HG02885 (cell line): Measurements from ENCODE around the gene RBP3.

ENCODE experiments used
- ATAC-seq: cut with Tn5 transposase; IDR thresholded peaks from one replicate; pipeline ENCODE4 v1.9.1; 2021; ENCODE audit warnings: mild to moderate bottlenecking; ENCODE audit not compliant: unreplicated experiment, poor library complexity

The RBP3 gene

GRCh38 chr10:47317251-47317650, 30.9 kb upstream of the RBP3 start:
- no peak for ATAC-seq

DNA sequence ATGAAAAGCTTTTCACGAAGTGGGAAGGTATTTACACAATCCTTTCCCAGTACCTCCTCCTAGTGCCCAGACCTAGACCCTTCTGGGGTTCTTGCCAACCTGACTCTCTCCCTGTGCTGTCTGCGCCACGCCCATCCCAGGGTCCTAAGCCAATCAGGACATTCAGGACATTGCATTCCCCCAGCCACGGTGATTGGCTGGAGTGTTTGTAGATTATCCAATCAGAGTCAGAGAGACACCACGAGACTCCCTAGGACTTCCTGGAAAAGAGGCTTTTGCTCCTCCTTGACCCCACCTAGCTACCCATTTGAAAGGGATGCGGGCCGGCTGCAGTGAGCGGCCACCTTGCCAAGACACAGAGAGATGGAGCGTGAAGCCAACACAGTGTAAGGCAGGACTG, 29.5 kb upstream of the RBP3 start:
- ATAC-seq = no peak

DNA sequence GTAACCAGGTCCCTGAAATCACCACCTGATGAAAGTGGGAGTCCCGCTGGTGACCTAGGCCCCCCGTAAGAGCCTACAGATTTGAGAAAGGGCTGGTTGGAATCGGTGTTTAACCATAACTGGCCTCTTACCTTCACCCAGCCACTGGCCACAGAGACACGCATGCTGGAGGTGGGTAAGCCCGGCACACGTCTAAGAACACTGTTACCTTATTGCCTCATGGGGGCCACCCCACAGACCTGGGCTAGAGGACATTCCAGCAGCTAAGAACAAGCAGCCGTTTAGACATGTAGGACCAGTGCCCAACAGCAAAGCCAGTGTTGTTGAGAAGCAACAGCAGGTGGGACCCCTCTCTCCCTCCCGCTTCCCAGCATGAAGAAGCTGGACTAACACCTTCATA, 28.4 kb upstream of the RBP3 start:
- ATAC-seq = no peak

GRCh38 chr10:47320812-47321211, 27.4 kb upstream of the RBP3 start:
- ATAC-seq = no peak

DNA sequence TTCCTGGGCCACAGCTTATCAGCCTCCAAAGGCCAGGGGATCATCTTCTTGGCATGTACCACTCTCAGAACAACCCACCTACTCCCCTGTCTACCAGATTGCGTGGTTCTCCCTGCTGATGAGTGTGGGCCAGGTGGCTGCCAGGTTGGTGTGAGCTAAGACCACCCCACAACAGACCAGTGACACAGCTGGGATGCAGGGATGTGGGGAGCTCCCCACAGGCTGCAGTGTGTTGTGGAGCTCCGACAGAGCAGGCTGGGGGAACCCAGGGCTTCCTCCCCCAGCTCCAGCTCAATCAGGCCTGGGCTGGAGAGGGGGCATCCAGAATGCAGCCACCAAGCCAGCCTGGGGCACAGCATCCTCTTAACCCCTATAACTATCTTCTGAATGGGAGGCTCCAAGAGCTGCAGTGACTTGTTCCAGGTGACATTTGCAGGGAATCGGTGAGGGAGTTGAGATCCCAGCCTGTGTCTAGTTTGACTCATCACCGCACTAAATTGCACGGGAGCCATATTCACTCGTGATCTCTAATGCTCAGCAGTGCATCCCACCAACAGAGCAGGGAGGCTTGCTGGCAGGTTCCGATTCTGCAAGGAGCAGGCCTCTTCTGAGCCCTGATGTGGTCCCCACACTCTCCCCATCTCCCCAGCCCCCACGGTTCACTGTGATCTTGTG, 26.5 kb upstream of the RBP3 start:
- no peak for ATAC-seq

DNA sequence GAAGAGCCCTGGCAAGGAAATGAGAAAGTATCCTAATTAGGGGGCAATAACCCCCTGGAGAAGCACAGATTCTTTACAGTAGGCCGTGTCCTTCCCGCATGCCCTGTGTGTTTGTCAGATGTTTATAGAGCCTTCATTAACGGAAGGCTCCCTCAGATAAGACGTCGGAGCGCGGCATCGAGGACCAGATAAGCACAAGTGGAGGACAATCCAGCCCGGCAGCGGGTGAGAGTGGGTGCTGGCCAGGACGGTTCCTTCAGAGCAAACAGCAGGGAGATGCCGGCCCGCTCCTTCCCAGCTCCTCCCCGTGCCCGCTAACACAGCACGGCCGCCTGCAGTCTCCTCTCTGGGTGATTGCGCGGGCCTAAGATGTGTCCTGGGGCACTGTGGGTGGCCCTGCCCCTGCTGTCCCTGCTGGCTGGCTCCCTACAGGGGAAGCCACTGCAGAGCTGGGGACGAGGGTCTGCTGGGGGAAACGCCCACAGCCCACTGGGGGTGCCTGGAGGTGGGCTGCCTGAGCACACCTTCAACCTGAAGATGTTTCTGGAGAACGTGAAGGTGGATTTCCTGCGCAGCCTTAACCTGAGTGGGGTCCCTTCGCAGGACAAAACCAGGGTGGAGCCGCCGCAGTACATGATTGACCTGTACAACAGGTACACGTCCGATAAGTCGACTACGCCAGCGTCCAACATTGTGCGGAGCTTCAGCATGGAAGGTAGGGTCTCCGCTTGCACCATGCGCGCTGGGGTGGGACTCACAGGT, 25.7 kb upstream of the RBP3 start, which contains the start of gene GDF2:
GDF2 (plus strand) TSS at position 155 of the 762 bp plus-strand sequence; CDS start at position 370, 215 bp downstream.
- ATAC-seq = no peak

DNA sequence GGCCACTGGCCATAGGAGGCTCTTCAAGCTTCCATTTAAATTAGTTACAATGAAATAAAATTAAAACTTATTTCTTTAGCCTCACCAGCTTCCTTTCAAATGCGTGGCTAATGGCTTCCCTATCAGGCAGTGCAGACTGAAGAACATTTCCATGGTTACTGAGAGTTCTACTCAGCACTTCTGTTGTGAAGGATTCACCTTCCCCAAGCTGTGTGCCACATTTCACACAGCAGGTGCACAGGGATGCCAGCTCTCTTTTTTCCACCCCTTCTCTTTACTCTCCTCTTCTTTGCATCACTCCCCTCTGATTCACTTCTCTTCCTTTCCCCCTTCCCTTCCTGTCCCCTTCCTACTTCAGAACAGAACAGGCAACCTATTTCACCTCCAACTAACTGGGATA, 25.1 kb upstream of the RBP3 start:
- no peak for ATAC-seq

GRCh38 chr10:47323636-47324296, 24.4 kb upstream of the RBP3 start:
- no peak for ATAC-seq

DNA sequence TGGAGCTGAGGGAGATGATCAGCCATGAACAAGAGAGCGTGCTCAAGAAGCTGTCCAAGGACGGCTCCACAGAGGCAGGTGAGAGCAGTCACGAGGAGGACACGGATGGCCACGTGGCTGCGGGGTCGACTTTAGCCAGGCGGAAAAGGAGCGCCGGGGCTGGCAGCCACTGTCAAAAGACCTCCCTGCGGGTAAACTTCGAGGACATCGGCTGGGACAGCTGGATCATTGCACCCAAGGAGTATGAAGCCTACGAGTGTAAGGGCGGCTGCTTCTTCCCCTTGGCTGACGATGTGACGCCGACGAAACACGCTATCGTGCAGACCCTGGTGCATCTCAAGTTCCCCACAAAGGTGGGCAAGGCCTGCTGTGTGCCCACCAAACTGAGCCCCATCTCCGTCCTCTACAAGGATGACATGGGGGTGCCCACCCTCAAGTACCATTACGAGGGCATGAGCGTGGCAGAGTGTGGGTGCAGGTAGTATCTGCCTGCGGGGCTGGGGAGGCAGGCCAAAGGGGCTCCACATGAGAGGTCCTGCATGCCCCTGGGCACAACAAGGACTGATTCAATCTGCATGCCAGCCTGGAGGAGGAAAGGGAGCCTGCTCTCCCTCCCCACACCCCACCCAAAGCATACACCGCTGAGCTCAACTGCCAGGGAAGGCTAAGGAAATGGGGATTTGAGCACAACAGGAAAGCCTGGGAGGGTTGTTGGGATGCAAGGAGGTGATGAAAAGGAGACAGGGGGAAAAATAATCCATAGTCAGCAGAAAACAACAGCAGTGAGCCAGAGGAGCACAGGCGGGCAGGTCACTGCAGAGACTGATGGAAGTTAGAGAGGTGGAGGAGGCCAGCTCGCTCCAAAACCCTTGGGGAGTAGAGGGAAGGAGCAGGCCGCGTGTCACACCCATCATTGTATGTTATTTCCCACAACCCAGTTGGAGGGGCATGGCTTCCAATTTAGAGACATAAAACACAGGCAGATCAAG, 22.6 kb upstream of the RBP3 start:
- ATAC-seq = no peak

DNA sequence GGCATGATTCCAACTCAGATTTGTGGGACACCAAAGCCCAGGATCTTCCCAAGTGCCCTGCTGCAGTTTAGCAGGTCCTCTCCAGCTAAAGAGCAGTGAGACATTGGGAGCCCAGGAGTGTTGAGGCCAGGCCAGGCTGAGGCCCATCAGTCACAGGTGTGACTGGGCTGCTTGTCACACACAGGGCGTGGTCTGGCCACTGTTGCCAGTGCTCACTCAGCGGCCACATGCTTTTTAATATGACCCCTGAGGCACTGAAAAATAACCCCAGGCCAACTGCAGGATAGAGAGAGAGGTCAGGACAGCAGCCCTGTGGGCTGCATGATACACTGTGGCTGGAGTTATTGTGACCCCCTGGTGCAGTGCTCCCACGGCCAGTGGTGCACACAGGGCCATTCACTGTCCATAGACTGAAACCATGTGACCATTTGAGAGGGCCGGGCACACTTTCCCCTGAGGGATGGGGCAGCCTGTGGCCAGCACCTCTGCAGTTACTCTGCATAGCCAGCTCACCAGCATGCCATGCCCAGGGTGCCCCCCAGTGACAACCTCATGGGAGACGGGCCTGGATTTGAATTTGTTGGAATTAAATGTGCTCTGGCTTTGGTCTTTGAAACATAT, 21.7 kb upstream of the RBP3 start:
- ATAC-seq = no peak

DNA sequence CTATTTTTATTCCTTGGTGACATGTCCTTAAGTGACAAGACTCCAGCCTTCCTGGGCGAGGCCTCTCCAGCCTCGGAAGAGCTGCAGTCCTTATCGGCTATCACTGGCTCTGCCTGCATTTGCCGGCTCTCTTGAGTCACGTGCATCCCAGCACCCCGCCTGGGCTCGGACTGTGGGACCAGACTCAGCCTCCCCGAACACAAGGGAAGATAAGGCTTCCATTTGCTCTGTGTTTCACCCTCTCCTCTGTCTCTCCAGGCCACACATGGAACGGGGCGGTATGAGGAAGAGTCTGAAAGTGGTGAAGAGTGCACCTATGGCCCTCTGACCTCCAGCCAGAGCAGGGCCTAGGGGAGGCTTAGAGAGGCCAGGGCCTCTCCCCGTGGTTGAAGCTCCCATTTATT, 21.2 kb upstream of the RBP3 start:
- ATAC-seq = no peak

GRCh38 chr10:47329855-47330254, 18.3 kb upstream of the RBP3 start:
- no peak for ATAC-seq

DNA sequence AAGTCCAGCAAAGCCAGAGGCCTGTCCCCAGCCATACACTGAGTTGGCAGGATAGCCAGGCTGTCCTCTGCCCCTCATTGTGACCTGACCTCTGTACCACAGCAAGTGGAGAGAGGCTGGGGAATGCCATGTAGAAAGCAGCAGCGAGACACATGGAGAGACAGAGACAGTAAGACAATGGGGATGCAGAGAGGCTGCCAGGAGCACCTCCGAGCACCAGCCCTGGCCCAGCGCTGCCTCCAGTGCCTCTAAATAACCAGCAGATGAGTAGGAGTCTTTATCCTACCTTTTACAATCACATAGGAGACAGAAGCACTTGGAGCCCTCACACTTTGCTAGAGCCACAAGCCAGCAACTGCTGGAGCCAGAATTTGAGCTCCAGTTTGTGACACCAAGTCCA, 17.8 kb upstream of the RBP3 start:
- no peak for ATAC-seq

- ATAC-seq = no peak
Observed at GRCh38 chr10:47330804-47331203, 17.4 kb upstream of the RBP3 start.

DNA sequence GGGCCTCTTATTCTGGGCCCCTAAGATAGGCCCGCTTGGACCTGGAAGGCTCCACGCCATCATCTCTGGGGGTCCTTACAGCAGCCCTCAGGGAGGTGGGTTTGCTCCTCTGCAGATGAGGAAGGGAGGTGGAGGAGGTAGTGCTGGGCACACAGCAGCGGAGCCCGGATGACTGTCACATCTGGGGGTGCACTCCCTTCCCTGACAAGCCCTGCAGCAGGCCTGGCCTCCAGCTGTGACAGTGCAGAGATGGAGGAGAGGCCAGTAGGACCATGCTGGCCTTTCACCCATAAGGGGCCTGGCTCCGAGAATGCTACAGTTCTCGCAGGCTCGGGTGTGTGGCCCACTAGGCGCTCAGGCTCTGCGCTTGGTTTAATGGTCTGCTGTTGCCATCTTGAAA, 16.7 kb upstream of the RBP3 start:
- no peak for ATAC-seq

DNA sequence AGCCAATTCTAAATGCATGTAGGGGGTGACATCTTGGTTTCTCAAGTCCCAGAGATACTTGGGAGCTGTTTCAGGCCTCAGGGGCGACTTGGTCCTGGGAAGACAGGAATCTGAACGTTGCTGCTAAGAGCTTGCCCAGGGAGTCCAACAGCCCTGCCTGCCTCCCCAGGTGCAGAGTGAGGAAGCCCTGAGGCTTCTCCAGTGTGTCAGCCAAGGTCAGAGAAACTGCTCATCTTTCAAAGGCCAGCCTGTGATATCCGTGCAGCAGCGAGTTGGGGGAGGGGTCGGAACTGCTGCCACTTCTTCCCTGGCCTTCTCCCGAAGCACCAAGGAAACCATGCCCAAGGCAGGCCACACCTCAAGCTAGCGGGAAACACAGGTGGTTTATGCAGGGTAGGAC, 16.2 kb upstream of the RBP3 start:
- ATAC-seq = no peak

DNA sequence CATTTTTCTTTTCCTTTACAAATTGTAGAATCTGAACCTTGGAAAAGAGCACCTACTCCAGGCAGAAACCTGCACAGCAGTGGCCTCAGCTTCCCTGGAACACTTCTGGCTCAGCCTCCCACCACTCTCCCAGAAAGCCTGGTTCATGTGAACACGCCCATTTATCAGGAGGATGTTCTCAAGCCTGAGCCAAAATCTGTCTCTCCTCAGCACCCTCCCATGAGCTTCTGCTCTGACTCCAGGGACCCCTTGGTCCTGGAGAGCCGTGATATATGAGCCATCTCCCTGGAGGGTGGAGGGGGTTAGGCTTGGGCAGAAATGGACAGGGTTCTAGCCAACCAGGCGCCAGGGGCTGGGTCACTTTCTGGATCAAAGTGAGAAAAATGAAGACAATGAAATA, 15.8 kb upstream of the RBP3 start:
- no peak for ATAC-seq

DNA sequence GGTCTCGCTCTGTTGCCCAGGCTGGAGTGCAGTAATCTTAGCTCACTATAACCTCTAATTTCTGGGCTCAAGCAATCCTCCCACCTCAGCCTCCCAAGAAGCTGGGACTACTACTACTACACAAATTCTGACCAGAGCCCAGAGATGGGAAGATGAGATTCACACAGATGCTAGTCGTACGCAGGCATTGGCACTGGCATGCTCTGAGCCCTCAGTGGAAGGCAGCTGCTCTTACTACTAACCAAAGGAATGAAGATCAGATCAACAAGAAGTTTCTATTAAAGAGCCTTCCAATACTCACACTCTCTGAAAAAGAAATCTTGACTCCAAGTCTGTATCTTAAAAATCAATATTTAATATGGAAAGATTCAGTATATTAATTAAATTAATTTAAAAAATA, 15.2 kb upstream of the RBP3 start:
- ATAC-seq = no peak

DNA sequence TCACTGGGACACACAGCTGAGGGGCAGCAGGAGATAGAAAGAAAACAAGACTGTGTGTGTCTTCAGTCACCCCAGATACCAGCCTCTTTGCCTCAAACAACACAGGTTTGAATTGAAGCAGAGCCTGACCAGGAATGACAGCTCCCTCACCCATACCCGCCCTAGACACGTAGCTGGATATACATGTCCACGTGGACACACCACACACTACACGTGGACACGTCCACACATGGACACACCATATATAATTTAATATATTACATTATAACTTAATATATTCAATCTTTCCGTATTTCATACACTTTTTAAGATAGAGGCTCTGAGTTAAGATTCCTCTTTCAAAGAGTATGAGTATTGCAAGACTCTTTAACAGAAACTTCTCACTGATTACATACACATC, 14.6 kb upstream of the RBP3 start:
- no peak for ATAC-seq
